ENCODE data around the gene KDF1.

GRCh38 chr1:26910343-26911160 lies 49.7 kb downstream of the KDF1 start:
- TF ChIP-seq CTCF (conservative IDR thresholded peaks at IDR 0.05) = no peak
- TF ChIP-seq EZH2 (IDR thresholded peaks at IDR 0.05; ENCODE audit: low read depth) = no peak

Data from PC-9 (cell line).